Measurements from ENCODE around the gene CKM. TPM values are rescaled to one million over a fixed set of nuclear protein-coding genes. Genes with fewer than 3 reads are reported as not detected.
A peak's percentile ranks its signal among the peaks of the same experiment; 100 is the strongest.

The CKM gene
- polyA plus RNA-seq (ENCODE audit: insufficient read depth in 1 of 5, insufficient read length in 5 of 5, low replicate concordance in 1 of 5) = 100 to 1,000 TPM in 1 of 5 donors, 1 to 10 TPM in 2, under 1 TPM in 2; 0.23 to 137 (median 1.3) TPM
- long read RNA-seq, donor 1 = 0 reads
- long read RNA-seq, donor 2 = 0 reads
- long read RNA-seq, donor 3, partial matches to known transcripts = 0 of 2 reads
- long read RNA-seq, donor 3, other reads (novel, unspliced or antisense) = 0 of 2 reads
- long read RNA-seq, donor 4 = 0 reads
- long read RNA-seq, donor 5, partial matches to known transcripts = 0 of 4 reads
- long read RNA-seq, donor 5, other reads (novel, unspliced or antisense) = 0 of 4 reads
- long read RNA-seq, donor 6, partial matches to known transcripts = 0 of 1 reads
- long read RNA-seq, donor 6, other reads (novel, unspliced or antisense) = 0 of 1 reads
- long read RNA-seq, donor 7, transcript CKM-201 (8 exons, 1,657 nt) = major isoform, 12 of 12 reads
- long read RNA-seq, donor 7, partial matches to known transcripts = 0 of 12 reads
- long read RNA-seq, donor 7, other reads (novel, unspliced or antisense) = 0 of 12 reads
- long read RNA-seq, donor 8 = 0 reads

DNA sequence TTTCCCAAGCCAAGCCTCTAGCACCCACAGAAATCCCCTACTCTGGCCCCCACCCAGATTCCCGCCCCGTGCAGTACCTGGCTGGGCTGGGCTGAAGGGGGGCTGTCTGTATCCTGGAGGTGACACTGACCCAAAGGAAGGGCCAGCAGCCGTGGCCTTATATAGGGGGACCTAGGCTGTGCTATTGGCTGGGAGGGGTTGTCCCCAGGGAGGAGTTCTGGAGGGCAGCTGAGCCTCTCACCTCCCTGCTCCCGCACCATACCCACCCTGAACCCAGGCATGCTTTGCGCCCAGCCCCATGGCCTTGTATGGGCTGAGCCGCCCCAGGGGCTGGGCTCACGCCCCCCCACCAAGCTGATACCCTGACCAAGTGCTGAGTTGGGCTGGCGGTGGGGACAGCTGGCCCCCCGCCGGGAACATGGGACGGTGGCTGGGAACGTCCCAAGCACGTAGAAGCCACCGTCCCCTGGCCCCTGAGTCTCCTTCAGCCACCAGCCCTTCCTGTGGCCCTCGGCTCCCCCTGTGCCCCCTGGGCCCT lies at the start of gene CKM:
TSS of gene CKM (minus strand) at position 132 of the 538 bp plus-strand sequence. CDS start 3,162 bp downstream, outside the sequence.
- no peak for DNase-seq

DNA sequence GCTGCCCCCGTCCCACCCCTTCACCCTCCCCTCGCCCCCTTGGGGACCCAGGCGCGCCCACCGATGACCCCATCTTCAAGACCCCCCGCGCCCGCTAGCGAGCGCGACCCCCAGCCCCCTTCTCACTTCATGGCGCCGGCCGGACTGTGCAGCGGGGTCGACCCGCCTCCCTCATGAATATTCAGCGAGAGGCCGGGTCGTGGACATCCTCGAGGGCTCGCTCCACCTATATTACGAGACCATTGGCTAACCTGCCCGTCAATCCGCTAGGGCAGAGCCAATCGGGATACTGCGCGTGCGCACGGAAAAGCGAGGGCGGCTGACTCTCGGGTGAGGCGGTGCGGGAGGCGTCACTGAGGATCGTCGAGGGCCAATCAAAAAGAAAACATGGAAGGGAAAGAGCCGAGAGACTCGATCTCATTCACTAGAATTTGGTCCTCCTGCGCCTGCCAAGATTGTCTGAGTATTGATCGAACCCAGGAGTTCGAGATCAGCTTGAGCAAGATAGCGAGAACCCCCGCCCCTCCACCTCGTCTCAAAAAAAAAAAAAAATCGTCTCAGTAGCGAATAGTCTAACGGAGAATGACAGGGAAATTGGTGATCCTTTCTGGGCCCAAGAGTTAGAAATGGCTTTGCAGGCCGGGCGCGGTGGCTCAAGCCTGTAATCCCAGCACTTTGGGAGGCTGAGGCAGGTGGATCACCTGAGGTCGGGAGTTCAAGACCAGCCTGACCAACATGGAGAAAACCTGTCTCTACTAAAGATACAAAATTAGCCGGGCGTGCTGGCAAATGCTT lies 47.9 kb upstream of the CKM start, which contains the start of gene ERCC2:
TSS of gene ERCC2 (minus strand) at position 164 of the 795 bp plus-strand sequence. CDS start at position 131, 33 bp downstream.
- DNase-seq = peak; percentile 99

DNA sequence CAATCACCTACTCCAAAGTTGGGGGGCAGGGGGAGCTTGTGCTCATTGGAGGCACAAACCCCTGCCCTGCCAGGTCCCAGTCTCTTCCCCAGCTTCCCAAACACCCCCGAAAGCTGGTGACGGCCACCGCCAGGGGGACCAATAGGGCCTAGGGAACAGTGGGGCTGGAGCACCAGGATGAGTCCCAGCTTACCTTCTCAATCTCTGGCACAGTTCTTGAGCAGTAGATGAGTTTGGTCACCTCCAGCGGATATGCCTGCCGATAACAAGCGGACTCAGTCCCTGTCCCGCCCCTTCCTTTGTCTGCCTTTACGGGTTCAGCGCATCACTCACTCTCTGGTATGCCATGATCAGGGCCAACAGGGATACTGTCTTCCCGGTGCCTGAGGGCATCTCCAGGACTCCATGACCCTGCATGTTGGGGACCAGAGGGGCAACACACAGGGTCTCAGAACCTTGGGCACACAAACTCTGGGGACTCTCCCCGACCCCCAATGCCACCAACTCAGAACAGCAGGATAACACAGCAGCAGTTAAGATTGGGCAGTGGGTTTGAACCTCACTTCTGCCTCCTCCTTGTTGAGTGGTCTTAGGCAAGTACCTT lies 46.2 kb upstream of the CKM start:
- no peak for DNase-seq

DNA sequence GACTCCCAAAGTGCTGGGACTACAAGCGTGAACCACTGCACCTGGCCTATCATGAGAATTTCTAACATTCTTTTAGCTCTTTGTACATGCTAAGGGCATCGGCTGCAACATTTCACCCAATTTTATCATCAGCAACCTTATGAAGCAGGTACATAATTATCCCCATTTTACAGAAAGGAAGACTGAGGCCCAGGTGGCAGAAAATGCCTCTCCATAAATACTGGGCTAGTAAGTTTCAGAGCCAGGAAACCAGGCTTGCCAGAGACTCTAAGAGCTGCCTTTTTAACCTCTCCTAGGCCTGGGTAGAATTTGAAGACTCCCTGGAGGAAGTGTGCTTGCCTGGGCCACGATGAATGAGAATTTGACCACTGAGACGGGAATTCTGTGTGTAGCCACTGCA lies 45.5 kb upstream of the CKM start:
- DNase-seq = no peak

DNA sequence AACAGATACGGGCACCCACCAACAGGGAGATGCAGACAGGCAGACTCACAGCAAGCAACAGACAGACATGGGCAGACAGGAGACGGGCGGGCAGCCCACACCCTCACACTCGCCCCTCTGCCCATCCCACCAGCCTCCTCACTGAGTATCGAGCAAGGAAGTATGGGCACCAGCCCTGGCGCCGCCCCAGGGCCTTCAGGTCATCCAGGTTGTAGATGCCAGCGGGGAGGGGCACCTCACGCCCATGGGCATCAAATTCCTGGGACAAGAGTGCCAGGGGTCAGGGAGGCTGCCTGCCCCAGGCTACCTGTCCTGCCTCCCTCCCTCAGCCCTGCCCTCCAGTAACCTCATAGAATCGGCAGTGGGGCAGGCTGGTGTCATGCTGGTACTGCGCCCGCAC lies 42.0 kb upstream of the CKM start:
- no peak for DNase-seq

DNA sequence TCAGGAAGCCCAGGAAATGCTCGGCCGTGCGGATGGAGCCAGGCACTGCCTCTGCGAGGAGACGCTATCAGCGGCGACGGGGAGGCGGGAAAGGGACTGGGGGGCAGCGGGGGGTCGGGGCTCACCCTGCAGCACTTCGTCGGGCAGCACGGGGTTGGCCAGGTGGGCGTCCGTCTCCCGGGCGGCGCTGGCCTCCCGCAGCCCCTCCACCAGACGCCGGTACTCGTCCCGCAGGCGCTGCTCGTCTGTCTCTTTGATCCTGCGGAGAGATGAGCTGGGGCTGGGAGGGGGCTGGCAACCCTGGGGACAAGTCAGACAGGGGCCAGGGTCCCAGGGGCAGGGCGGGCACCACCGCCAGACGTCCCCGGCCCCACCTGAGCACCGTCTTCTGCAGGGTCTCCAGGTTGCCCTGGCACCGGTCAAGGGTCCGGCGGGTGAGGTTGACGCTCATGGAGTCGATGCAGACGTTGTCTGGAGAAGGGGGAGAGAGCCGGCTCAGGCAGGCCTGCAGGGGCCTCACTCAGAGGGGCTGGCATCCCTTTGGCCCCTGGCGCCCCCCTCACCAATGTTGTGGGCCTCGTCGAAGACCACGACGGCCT lies 41.3 kb upstream of the CKM start:
- no peak for DNase-seq

DNA sequence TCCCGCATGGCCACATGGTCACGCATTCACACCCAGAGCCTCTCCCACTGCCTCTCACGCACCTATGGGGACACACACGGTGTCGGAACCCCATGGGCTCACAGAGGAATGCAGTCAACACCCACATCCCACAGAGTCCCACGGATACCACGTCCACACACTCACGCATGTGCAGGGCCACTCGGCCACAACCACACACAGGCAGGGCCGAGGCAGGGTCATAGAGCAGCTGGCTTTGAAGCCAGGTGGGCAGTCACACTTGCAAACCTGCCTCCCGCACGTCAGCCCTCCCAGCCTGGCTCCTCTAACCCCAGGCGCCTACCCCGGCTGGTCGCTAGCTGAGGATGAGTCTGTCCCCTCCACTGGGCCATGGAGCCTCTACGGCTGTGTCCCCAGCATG lies 39.6 kb upstream of the CKM start:
- no peak for DNase-seq

DNA sequence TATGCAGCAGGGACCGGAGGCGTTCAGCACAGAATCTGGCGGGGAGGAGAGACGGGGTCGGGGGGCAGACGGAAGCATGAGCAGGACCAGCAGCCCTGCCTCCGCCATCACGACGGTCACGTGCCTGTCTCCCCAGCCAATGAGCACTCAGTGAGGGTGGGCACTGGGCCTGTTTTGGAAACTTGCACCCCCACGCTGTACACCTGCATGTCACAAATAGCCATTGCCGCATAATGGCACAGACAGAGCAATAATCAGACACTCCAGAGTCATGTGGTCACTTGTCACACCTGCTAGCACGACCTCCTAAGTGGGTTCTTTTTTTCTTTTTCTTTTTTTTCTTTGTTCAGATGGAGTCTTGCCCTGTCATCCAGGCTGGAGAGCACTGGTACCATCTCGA lies 38.9 kb upstream of the CKM start:
- DNase-seq = no peak

DNA sequence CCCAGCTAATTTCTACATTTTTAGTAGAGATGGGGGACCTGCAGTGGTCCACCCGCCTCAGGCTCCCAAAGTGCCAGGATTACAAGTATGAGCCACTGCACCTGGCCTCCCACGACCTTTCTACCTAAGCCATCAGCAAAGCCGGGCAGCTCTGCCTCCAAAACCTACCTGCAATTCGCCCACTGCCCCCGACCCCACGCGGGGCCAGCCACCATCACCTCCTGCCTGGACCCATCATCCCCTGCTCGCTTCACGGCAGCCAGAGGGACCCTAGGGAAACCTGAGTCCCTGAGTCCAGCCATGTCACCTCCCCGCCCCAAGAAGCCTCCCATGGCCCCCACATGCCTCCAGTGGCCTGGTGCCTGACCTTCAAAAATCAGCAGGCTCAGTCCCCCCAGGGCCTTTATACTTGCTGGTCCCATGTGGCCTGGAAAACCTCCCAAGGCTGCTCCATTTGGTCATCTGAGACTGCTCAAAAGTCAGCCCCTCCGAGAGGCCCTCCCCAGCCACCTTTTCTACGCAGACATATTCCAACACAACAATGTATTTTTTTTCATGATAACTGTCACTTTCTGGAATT lies 35.6 kb upstream of the CKM start:
- DNase-seq = no peak

DNA sequence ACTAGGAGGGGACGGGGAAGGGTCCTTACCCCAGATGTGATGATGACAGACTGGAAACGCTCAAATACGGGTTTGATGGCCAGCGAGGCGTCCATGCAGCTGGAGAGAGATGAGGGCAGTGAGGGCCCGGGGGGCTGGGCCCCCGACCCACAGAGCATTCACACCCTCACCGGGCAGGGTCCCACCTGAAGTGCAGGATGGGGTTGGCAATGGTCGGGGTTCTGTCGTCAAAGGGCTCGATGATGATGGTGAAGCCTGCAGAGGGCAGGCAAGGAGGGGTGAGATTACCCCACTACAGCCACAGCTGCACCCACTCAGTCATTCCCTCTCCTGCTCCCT lies 34.7 kb upstream of the CKM start:
- no peak for DNase-seq

DNA sequence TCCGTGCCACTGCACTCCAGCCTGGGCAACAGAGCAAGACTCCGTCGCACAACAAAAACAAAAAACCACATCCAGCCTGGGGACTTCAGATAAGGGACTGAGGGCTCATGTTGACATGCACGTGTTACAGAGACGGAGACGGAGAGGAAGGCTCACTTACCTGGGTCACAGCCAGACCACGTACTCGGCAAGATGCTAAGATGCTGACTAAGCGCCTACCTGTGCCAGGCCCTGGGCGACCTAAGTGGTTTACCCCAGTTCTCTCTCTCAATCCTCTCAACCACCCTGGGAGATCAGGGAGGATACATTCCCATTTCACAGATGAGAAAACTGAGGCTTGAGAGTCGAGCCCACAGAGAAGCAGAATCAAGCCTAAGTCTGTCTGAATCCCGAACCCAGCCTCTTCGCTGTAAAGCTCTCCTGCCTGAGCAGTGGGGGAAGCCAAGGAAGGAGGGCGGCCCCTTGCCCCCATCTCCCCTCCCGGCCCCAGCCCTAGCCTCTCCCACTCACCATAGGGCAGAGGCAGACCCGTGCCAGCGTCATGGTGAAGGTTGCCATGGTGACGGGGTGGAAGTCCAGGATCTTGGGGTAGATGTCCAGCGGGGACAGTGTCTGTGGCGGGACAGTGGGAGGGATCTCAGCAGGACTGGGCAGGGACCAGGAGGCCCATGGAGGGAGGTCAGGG lies 34.2 kb upstream of the CKM start:
- DNase-seq = no peak

DNA sequence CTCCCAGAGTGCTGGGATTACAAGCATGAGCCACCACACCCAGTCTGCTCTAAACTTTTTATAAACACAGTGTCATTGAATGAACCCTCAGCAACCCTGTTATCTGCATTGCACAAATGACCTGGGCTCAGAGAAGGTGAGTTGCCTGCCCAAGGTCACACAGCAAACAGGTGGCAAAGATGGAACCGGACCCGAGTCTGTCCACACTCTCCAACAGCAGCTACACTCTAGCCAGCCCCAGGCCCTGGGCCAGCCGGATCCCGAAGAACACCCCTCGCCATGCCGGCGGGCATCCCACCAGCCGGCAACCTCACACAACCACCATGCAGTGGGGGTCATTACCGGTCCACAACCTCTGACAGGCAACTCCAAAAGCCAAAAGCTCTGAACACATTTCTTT lies 33.2 kb upstream of the CKM start:
- no peak for DNase-seq

DNA sequence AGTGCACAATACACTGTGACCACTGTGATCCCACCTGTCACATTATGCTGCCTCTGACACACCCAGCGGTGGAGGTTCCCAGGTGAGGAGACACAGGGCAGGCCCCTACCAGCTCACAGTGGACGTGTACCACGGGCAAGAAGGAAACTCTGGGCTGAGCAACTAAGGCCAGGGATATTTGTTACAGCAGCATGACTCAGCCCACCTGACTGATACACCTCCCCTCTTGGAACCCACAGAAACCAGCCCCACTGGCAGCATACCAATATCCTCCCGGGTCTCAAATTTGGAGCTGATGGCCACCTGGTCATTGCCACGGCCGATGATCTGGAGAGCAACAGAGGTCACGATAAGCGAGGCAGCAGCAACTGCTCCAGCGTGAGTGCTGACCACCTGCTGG lies 32.7 kb upstream of the CKM start:
- DNase-seq = no peak

DNA sequence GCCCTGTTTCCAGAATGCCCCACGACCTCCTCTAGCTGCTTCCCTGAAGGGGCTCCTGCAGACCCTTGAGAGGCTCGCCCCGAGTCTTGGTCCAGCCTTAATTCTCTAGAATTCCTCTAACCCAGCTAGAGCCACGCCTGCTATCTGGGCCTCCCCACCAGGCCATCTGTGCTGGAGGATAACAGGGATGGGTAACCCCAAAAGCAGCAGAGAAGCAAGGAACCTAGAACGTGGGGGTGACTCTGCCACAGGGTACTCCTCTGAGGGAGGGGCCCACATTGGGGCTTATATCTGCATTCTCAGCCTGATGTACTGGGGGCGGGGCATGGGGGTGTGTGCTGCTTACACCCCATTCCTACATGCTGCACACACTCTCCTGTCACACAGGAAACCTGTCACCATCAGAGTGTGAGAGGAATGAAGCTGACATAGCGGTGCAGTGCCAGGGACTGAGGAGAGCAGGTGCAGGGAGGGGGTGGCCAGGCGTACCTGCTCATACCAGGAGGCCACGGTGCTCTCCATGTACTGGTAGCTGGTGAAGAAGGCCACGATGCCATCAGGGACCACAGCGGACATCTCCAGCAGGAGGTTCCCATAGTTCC lies 31.7 kb upstream of the CKM start:
- DNase-seq = no peak

DNA sequence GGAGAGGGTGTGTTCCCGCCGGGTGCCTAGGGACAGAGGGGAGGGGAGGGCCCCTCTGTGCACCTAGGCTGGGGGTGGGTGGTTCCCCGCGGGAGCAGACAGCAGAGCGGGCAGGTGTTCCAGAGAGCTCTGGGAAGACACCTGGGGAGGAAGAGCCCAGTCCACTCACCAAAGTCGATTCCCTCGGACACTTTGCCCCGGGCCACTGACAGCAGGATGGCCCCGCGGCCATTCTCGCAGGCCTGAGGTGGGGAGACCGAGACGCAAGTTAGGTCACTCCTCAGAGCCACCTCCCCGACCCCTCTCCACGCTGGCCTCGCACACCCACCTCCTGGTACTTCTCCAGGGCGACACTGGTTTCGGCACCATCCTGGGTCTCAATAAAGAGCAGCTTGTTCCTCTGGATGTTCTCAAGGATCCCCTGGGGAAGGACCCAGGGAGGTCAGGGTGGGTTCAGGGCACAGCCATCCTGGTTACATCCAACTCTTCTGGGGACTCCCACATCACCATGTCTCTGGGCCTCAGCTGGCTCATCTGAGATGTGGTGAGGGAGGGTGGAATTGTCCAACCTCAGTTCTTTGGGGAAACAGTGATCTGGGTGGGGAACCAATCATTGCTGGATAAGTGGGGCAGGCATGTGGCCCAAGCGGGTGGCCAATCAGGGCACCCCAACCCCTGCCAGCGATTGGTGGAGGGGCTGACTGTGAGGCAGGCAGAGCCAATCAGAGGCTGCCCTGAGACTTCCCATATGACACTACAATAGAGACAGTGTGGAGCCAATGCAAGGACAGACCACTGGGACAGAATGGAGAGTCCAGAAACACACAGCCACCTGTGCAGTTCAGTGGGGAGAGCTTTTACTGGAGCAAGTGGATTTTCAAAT lies 30.5 kb upstream of the CKM start:
- no peak for DNase-seq

DNA sequence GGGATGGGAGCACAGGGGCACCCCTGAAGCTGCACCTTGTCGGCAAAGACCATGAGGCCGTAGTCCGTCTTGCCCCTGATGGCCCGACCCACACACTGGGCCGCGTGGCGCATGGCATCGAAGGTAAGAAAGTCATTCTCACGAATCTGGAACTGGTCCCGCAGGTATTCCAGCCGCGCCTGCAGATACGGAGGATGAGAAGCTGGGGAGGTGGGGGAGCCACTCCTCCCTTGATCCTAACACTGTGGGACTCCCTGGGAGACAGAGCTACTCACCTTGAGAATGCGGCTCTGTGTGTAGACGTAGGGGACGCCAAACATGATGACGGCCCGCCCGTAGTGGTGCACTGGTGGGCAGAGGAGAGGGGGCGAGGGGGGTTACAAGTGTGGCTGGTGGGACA lies 29.8 kb upstream of the CKM start:
- no peak for DNase-seq

DNA sequence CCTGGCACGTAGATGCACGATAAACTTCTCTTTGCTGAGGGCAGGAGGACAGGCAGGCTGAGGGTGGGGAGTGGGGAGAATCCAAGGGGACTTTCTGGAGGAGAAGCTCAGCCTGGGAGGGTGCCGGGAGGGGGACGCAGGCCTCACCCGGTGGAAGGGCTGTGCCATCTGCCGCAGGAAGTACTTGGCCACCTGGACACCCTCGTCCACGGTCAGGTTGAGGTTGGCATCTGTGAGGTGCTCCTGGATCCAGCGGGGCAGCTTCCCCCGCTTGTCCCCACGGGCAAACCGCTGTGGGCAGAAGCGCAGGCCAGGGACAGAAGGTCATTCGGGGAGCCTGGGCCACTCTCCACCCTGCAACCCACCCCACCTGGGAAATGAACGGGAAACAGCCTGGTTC lies 29.4 kb upstream of the CKM start:
- no peak for DNase-seq

DNA sequence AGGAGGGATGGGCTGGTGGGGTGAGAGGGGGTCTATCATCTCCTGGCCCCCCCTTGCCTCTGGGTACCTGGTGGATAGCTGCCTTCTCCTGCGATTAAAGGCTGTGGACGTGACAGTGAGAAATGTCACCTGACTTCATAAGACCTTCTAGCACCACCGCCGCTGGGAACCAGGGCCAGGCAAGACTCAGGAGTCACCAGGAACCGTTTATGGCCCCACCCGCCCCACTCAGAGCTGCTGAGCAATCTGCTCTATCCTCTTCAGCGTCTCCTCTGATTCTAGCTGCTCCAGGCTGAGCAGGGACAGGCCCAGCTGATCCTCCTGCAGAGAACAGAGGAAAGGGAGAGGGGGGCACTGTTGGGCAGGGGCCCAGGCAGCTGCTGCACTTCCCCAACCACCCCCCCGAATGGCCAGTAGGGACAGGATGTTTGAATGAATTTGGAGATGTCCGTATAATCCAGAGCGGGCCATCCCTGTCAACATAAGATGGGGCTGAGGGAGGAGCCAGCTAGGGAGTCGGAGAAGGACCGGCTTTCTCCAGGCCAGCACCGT lies 28.8 kb upstream of the CKM start:
- DNase-seq = no peak
